Ishikawa (cell line): ENCODE measurements around the gene DUSP16.

ENCODE experiments used
- EGR1 ChIP-seq: IDR thresholded peaks from 2 replicates; pipeline ENCODE4 v1.6.1; 2012
- RAD21 ChIP-seq: IDR thresholded peaks from 2 replicates; pipeline ENCODE4 v1.6.1; 2012; ENCODE audit warnings: low read depth
- REST ChIP-seq: IDR thresholded peaks from 2 replicates; pipeline ENCODE4 v1.6.1; 2012; ENCODE audit warnings: low read depth, mild to moderate bottlenecking
- YY1 ChIP-seq: IDR thresholded peaks from 2 replicates; pipeline ENCODE4 v1.6.1; 2012; ENCODE audit warnings: low read depth

DNA sequence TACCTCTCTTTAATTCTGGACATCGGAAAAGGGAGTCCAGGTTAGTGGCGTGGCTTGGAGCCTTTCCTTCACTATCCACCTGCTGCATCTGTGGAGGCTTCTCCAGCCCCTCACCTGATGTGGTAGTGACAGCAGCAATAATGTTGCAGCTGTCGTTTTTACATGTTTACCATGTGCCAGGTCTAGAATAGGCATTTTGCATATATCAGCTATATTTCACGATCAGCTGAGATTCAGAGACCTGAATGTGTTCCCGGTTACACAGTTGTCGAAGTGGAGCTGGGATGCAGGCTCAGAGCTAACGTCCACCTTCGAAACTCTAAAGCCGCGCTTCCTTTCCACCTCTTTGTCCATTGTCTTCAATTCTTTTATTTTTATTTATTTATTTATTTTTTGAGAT is 114.8 kb downstream of the DUSP16 start:
- TF ChIP-seq RAD21 (no peak), EGR1 (no peak), REST (no peak), YY1 (no peak)
